GM23338 (cell line): ENCODE measurements around the gene GPANK1.

ENCODE experiments used
- CREB1 ChIP-seq: fragments of 250-450 bp; sonication (Bioruptor Pico); IDR thresholded peaks from 2 replicates; pipeline ENCODE4 v1.5.0; 2020; ENCODE audit warnings: low read depth, mild to moderate bottlenecking, moderate library complexity
- EZH2 ChIP-seq: fragments of 200-600 bp; sonication (generic); IDR thresholded peaks from one replicate; pipeline ENCODE4 v1.8.0; 2017; ENCODE audit warnings: antibody characterized with exemption, mild to moderate bottlenecking, low read depth; ENCODE audit not compliant: unreplicated experiment
- EZH2phosphoT487 ChIP-seq: fragments of 200-600 bp; sonication (generic); IDR thresholded peaks from one replicate; pipeline ENCODE4 v1.8.1; 2018; ENCODE audit warnings: antibody characterized with exemption; ENCODE audit not compliant: unreplicated experiment
- JUNB ChIP-seq: IDR thresholded peaks from one replicate; pipeline ENCODE4 v1.6.1; 2016; ENCODE audit warnings: antibody characterized with exemption; ENCODE audit not compliant: unreplicated experiment
- NANOG ChIP-seq: IDR thresholded peaks from 2 replicates; pipeline ENCODE4 v1.6.1; 2016; ENCODE audit warnings: antibody characterized with exemption, borderline replicate concordance
- POLR2AphosphoS5 ChIP-seq: IDR thresholded peaks from 2 replicates; pipeline ENCODE4 v1.6.1; 2016; ENCODE audit warnings: antibody characterized with exemption, low read depth
- STAT1 ChIP-seq: IDR thresholded peaks from one replicate; pipeline ENCODE4 v1.6.1; 2016; ENCODE audit warnings: antibody characterized with exemption; ENCODE audit not compliant: unreplicated experiment
- ZNF114 ChIP-seq: fragments of 250-450 bp; sonication (Bioruptor Pico); IDR thresholded peaks from 2 replicates; pipeline ENCODE4 v1.5.0; 2020; ENCODE audit warnings: mild to moderate bottlenecking, moderate library complexity
- ZNF331 ChIP-seq: fragments of 250-450 bp; sonication (Bioruptor Pico); IDR thresholded peaks from 2 replicates; pipeline ENCODE4 v1.5.0; 2020; ENCODE audit warnings: low read depth, mild to moderate bottlenecking, moderate library complexity
- TF ChIP-seq, protein P1 (sequence below), 2 experiments: fragments of 200-600 bp in 1 of 2; sonication (generic) in 1 of 2; conservative IDR thresholded peaks; 2 replicates each; pipeline versions ENCODE4 v1.5.1 to v1.6.1; 2016 to 2017; ENCODE audit warnings: antibody characterized with exemption in 2 of 2, low read depth in 2 of 2, mild to moderate bottlenecking in 2 of 2, moderate library complexity in 1 of 2
- TF ChIP-seq, protein P2 (sequence below): IDR thresholded peaks from one replicate; pipeline ENCODE4 v1.6.1; 2018; ENCODE audit warnings: antibody characterized with exemption; ENCODE audit not compliant: unreplicated experiment
- TF ChIP-seq, protein P3 (sequence below): IDR thresholded peaks from 2 replicates; pipeline ENCODE4 v1.6.1; 2016; ENCODE audit warnings: antibody characterized with exemption

DNA sequence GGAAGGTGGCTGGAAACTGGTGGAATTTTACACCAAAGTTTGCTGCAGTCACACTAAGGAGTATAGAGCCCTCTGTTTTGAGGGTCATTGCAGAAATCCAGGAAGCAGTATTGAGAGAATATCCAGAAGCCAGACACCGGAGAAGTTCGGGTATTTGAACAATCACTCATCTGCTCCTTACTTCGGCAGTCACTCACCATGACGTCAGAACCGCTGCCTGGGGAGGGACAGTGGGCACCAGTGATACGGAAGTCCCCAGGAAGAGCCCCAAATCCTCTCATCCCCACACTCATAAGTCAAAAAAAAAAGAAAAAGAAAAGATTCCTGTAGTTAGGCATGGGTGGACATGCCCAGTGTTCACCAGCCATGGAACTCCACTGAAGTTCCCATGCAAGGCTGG is 12.1 kb upstream of the GPANK1 start:
- TF ChIP-seq, protein P1, sequence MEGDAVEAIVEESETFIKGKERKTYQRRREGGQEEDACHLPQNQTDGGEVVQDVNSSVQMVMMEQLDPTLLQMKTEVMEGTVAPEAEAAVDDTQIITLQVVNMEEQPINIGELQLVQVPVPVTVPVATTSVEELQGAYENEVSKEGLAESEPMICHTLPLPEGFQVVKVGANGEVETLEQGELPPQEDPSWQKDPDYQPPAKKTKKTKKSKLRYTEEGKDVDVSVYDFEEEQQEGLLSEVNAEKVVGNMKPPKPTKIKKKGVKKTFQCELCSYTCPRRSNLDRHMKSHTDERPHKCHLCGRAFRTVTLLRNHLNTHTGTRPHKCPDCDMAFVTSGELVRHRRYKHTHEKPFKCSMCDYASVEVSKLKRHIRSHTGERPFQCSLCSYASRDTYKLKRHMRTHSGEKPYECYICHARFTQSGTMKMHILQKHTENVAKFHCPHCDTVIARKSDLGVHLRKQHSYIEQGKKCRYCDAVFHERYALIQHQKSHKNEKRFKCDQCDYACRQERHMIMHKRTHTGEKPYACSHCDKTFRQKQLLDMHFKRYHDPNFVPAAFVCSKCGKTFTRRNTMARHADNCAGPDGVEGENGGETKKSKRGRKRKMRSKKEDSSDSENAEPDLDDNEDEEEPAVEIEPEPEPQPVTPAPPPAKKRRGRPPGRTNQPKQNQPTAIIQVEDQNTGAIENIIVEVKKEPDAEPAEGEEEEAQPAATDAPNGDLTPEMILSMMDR (conservative IDR thresholded peaks at IDR 0.05; ENCODE audit: low read depth in 2 of 2): no peak
- TF ChIP-seq POLR2AphosphoS5 (no peak), EZH2 (no peak), ZNF114 (no peak), EZH2phosphoT487 (no peak), JUNB (no peak), CREB1 (no peak), ZNF331 (CRISPR knock-in tag) (no peak), NANOG (no peak), STAT1 (no peak)
- TF ChIP-seq, protein P2, sequence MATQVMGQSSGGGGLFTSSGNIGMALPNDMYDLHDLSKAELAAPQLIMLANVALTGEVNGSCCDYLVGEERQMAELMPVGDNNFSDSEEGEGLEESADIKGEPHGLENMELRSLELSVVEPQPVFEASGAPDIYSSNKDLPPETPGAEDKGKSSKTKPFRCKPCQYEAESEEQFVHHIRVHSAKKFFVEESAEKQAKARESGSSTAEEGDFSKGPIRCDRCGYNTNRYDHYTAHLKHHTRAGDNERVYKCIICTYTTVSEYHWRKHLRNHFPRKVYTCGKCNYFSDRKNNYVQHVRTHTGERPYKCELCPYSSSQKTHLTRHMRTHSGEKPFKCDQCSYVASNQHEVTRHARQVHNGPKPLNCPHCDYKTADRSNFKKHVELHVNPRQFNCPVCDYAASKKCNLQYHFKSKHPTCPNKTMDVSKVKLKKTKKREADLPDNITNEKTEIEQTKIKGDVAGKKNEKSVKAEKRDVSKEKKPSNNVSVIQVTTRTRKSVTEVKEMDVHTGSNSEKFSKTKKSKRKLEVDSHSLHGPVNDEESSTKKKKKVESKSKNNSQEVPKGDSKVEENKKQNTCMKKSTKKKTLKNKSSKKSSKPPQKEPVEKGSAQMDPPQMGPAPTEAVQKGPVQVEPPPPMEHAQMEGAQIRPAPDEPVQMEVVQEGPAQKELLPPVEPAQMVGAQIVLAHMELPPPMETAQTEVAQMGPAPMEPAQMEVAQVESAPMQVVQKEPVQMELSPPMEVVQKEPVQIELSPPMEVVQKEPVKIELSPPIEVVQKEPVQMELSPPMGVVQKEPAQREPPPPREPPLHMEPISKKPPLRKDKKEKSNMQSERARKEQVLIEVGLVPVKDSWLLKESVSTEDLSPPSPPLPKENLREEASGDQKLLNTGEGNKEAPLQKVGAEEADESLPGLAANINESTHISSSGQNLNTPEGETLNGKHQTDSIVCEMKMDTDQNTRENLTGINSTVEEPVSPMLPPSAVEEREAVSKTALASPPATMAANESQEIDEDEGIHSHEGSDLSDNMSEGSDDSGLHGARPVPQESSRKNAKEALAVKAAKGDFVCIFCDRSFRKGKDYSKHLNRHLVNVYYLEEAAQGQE: no peak
- TF ChIP-seq, protein P3, sequence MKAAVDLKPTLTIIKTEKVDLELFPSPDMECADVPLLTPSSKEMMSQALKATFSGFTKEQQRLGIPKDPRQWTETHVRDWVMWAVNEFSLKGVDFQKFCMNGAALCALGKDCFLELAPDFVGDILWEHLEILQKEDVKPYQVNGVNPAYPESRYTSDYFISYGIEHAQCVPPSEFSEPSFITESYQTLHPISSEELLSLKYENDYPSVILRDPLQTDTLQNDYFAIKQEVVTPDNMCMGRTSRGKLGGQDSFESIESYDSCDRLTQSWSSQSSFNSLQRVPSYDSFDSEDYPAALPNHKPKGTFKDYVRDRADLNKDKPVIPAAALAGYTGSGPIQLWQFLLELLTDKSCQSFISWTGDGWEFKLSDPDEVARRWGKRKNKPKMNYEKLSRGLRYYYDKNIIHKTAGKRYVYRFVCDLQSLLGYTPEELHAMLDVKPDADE: no peak
